SK-N-MC (cell line): ENCODE measurements around the gene NIPAL3.

Experiments used
- EZH2 ChIP-seq: fragments of 200-600 bp; sonication (generic); IDR thresholded peaks from one replicate; pipeline ENCODE4 v1.6.1; 2017; ENCODE audit warnings: antibody characterized with exemption
- FOXP2 ChIP-seq: optimal IDR thresholded peaks from 2 replicates; pipeline ENCODE3; 2011; ENCODE audit warnings: mild to moderate bottlenecking, moderate library complexity; ENCODE audit not compliant: insufficient read depth; ENCODE audit errors: extremely low read length, control extremely low read depth
- POLR2AphosphoS5 ChIP-seq: IDR thresholded peaks from 2 replicates; pipeline ENCODE4 v1.6.1; 2012; ENCODE audit warnings: mild to moderate bottlenecking, low read depth, low read length, borderline replicate concordance

- TF ChIP-seq POLR2AphosphoS5 (no peak), EZH2 (no peak), FOXP2 (no peak)
These were observed 65.5 kb downstream of the NIPAL3 start for GRCh38 chr1:24481101-24481500.
